Body of pancreas (tissue), 4 donors: ENCODE data around the gene KCNQ5.

Experiments used
- POLR2A ChIP-seq, 3 donors: fragments of 450-650 bp; IDR thresholded peaks; one replicate each; pipeline ENCODE4 v1.6.1; 2016; ENCODE audit warnings: antibody characterized with exemption in 3 of 3, mild to moderate bottlenecking in 2 of 3
- TF ChIP-seq, protein P1 (sequence below), 7 experiments: fragments of 450-650 bp in 4 of 7; fragments of 200-600 bp in 3 of 7; sonication (generic) in 3 of 7; IDR thresholded peaks; one replicate each; pipeline ENCODE4 v1.5.1; 2016 to 2019; ENCODE audit warnings: antibody characterized with exemption in 7 of 7

DNA sequence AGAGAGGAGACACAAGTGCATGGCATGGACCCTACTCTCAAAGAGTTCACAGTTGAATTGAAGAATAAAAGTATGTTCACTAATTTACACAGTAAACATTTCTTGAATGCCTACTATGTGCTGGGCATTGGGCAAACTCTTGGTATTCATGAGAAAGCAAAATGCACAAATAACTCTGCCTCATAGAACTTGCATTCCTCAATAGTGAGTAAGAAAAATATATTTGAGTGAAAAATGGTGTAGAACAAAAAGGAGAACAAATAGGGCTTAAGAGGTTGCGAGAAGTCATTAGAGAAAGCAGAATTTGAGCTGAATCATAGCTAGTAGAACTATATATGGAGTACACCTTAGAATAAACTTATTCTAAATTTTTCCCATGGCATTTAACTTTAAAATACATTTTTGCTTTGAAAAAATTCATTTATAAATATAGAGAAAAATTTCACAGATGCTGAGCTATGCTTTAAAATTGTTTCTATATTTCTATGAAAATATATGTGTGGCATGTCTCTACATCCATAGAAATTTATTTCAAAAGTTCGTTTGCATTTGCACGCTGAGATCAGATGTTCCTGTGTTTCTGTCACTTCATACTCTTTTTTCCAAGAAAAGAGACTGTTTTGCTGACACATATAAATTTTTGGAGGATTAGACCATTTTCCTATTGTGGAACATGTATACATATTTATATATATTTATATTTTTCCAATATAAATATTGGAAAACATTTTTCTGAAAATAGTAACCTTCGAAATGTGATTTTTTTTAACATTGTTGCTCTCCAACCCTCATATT, 236.1 kb downstream of the KCNQ5 start:
- TF ChIP-seq, protein P1, sequence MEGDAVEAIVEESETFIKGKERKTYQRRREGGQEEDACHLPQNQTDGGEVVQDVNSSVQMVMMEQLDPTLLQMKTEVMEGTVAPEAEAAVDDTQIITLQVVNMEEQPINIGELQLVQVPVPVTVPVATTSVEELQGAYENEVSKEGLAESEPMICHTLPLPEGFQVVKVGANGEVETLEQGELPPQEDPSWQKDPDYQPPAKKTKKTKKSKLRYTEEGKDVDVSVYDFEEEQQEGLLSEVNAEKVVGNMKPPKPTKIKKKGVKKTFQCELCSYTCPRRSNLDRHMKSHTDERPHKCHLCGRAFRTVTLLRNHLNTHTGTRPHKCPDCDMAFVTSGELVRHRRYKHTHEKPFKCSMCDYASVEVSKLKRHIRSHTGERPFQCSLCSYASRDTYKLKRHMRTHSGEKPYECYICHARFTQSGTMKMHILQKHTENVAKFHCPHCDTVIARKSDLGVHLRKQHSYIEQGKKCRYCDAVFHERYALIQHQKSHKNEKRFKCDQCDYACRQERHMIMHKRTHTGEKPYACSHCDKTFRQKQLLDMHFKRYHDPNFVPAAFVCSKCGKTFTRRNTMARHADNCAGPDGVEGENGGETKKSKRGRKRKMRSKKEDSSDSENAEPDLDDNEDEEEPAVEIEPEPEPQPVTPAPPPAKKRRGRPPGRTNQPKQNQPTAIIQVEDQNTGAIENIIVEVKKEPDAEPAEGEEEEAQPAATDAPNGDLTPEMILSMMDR (IDR thresholded peaks at IDR 0.05) = no peak
- no peak for TF ChIP-seq POLR2A (IDR thresholded peaks at IDR 0.05)
